HEK293T (cell line): ENCODE measurements around the gene TLCD1.

ENCODE experiments used
- ARNT ChIP-seq: fragments of 450-650 bp; IDR thresholded peaks from 2 replicates; pipeline ENCODE4 v1.6.1; 2017; ENCODE audit warnings: mild to moderate bottlenecking
- BHLHE40 ChIP-seq: fragments of 450-650 bp; IDR thresholded peaks from 2 replicates; pipeline ENCODE4 v1.6.1; 2016; ENCODE audit warnings: mild to moderate bottlenecking, moderate library complexity, borderline replicate concordance
- ELF4 ChIP-seq: fragments of 450-650 bp; IDR thresholded peaks from 2 replicates; pipeline ENCODE4 v1.6.1; 2017; ENCODE audit warnings: antibody characterized with exemption
- FOXK2 ChIP-seq: fragments of 450-650 bp; IDR thresholded peaks from 2 replicates; pipeline ENCODE4 v1.6.1; 2016; ENCODE audit warnings: mild to moderate bottlenecking
- FOXM1 ChIP-seq: fragments of 450-650 bp; IDR thresholded peaks from 2 replicates; pipeline ENCODE4 v1.6.1; 2017; ENCODE audit warnings: mild to moderate bottlenecking, borderline replicate concordance
- HDGF ChIP-seq: fragments of 450-650 bp; IDR thresholded peaks from 2 replicates; pipeline ENCODE4 v1.6.1; 2017; ENCODE audit warnings: antibody characterized with exemption, borderline replicate concordance
- SP1 ChIP-seq: fragments of 450-650 bp; IDR thresholded peaks from 2 replicates; pipeline ENCODE4 v1.6.1; 2017
- TF ChIP-seq, protein P1 (sequence below): fragments of 450-650 bp; IDR thresholded peaks from 2 replicates; pipeline ENCODE4 v1.6.1; 2016

DNA sequence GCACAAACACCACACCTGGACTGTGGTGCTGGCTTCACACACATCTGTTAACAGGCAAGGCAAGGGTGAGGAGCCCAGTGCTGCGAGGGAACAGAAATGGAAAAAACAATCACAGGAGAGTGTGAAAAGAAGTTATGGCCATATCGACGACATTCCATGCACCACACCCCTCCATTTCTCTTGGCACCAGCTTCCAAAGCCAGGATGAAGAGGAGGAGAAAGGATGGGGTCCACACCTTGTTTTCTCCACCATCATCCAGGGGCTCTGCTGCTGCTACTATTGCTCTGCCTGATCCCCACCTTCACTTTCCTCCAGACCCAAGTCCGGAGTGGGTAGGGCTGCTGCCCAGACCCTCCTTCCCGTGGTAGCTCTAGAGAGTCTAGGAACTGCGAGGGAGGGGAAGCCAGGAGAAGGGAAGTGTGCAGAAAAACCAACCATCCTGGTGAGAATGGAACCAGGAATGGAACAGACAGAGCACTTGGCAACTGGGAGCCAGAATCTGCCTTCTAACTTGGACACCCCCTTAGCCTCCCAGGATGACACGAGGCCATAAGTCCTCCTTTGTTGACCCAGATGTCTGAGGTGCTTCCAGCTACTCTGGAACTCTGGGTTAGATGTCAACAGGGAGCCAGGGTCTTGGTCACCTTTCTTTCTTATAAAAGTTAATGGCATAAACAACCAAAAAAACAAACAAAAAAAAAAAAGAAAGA, 13.2 kb downstream of the TLCD1 start:
- TF ChIP-seq SP1 (no peak), ARNT (no peak), BHLHE40 (no peak), FOXM1 (no peak), HDGF (no peak), ELF4 (no peak), FOXK2 (no peak)
- TF ChIP-seq, protein P1, sequence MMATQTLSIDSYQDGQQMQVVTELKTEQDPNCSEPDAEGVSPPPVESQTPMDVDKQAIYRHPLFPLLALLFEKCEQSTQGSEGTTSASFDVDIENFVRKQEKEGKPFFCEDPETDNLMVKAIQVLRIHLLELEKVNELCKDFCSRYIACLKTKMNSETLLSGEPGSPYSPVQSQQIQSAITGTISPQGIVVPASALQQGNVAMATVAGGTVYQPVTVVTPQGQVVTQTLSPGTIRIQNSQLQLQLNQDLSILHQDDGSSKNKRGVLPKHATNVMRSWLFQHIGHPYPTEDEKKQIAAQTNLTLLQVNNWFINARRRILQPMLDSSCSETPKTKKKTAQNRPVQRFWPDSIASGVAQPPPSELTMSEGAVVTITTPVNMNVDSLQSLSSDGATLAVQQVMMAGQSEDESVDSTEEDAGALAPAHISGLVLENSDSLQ = no peak
